Activated naive CD8-positive, alpha-beta T cell treated with anti-CD3 and anti-CD28 coated beads for 36 hours (primary cell): Measurements from ENCODE around the gene ANKRD36C. TPM values are rescaled to one million over a fixed set of nuclear protein-coding genes. Genes with fewer than 3 reads are reported as not detected.
"Not testable (repeated sequence)": the region's sequence is repeated elsewhere in the genome, so short reads cannot be mapped to it uniquely, and the experiment has no call there.

ENCODE experiments used
- DNase-seq: peaks from one replicate; pipeline ENCODE4 v3.0.0; 2021
- H3K27ac Mint-ChIP-seq: one replicate; pipeline ENCODE4 v1.8.0; 2022; ENCODE audit warnings: mild to moderate bottlenecking, moderate library complexity, mixed read lengths
- H3K27me3 Mint-ChIP-seq: one replicate; pipeline ENCODE4 v1.8.0; 2022; ENCODE audit warnings: mild to moderate bottlenecking, mixed read lengths
- H3K36me3 Mint-ChIP-seq: one replicate; pipeline ENCODE4 v1.8.0; 2021; ENCODE audit warnings: mild to moderate bottlenecking, mixed read lengths
- H3K4me1 Mint-ChIP-seq: one replicate; pipeline ENCODE4 v1.8.0; 2021; ENCODE audit warnings: mixed read lengths
- H3K4me3 Mint-ChIP-seq: one replicate; pipeline ENCODE4 v1.8.0; 2022; ENCODE audit warnings: mild to moderate bottlenecking, moderate library complexity, mixed read lengths
- H3K9me3 Mint-ChIP-seq: one replicate; pipeline ENCODE4 v1.8.0; 2022; ENCODE audit warnings: mixed read lengths
- total RNA-seq, 2 experiments: library from RNA; stranded (reverse); gene quantifications; one replicate each; pipeline ENCODE4 v1.2.3, GENCODE V29; 2021

The ANKRD36C gene
- total RNA-seq, 2 experiments from 2014 or later: 25.4 to 27.1 TPM

- not testable (repeated sequence) for H3K4me1 Mint-ChIP-seq, H3K27ac Mint-ChIP-seq, H3K36me3 Mint-ChIP-seq, H3K27me3 Mint-ChIP-seq, DNase-seq, H3K9me3 Mint-ChIP-seq, H3K4me3 Mint-ChIP-seq
Measured at GRCh38 chr2:95793970-95794369, 197.7 kb downstream of the ANKRD36C start.

GRCh38 chr2:95790180-95790579, 201.4 kb downstream of the ANKRD36C start:
- H3K4me1 Mint-ChIP-seq, H3K27ac Mint-ChIP-seq, H3K4me3 Mint-ChIP-seq, DNase-seq, H3K27me3 Mint-ChIP-seq, H3K36me3 Mint-ChIP-seq, H3K9me3 Mint-ChIP-seq: not testable (repeated sequence)

GRCh38 chr2:95789385-95789784, 202.2 kb downstream of the ANKRD36C start:
- not testable (repeated sequence) for H3K36me3 Mint-ChIP-seq, DNase-seq, H3K4me3 Mint-ChIP-seq, H3K9me3 Mint-ChIP-seq, H3K4me1 Mint-ChIP-seq, H3K27ac Mint-ChIP-seq, H3K27me3 Mint-ChIP-seq

- H3K27ac Mint-ChIP-seq, H3K36me3 Mint-ChIP-seq, H3K27me3 Mint-ChIP-seq, H3K9me3 Mint-ChIP-seq, H3K4me1 Mint-ChIP-seq, H3K4me3 Mint-ChIP-seq, DNase-seq: not testable (repeated sequence)
Measured at GRCh38 chr2:95788642-95789041, 203.0 kb downstream of the ANKRD36C start.

Other genes with a start within 250 kb of the ANKRD36C start
- gene GPAT2, start 43.1 kb upstream of the ANKRD36C start, total RNA-seq: 10 to 100 TPM; 36.3 to 41.8 TPM
- under 1 TPM; 0.29 to 0.30 TPM for gene ADRA2B, start 124.7 kb upstream of the ANKRD36C start, total RNA-seq
- gene ASTL, start 146.7 kb upstream of the ANKRD36C start, total RNA-seq: 10 to 100 TPM; 22.1 to 23.3 TPM
- 100 to 1,000 TPM; 274 to 279 TPM for gene DUSP2, start 153.6 kb upstream of the ANKRD36C start, total RNA-seq
- 100 to 1,000 TPM; 229 to 231 TPM for gene STARD7, start 217.0 kb upstream of the ANKRD36C start, total RNA-seq